ENCODE results near the gene PARD3B. TPM values are rescaled to one million over a fixed set of nuclear protein-coding genes. Genes with fewer than 3 reads are reported as not detected.

PARD3B gene
- total RNA-seq, 1 experiment from 2014 or later = 3.6 TPM

GRCh38 chr2:205473791-205474190 lies 928.5 kb downstream of the PARD3B start:
- ChIA-PET POLR2A (no interaction called here), CTCF (no interaction called here)
- ATAC-seq = no peak
- Histone ChIP-seq H3K36me3 (ENCODE audit: control insufficient read depth, insufficient read depth, low read length) (no peaks in the 10 kb centered on the region), H3K4me3 (ENCODE audit: low read depth in 2 of 2, low read length in 2 of 2) (no peak overlapping the region), H3K27ac (ENCODE audit: low read length) (no peak overlapping the region), H3K9me3 (ENCODE audit: control insufficient read depth, insufficient read depth, low read depth, low read length) (no peaks in the 10 kb centered on the region), H3K27me3 (ENCODE audit: control insufficient read depth, insufficient read depth, low read length) (no peaks in the 10 kb centered on the region), H3K4me1 (ENCODE audit: control insufficient read depth, insufficient read depth, low read length) (no peaks in the 10 kb centered on the region)
- in situ Hi-C loops (cut with HindIII; ENCODE audit: low pct_unique_long_range_greater_than_20kb, low sequenced_read_pairs) = no loop called here
- intact Hi-C loops (cut with micrococcal nuclease; ENCODE audit: unreplicated experiment) = no loop called here
- DNase-seq (ENCODE audit: low read depth, low spot score) = no peak
- BruUV-seq (replicated peaks) = no TSS peak
- TF ChIP-seq POLR2AphosphoS5 (IDR thresholded peaks at IDR 0.05; ENCODE audit: low read depth, low read length) = no peak
- TF ChIP-seq, protein P1, sequence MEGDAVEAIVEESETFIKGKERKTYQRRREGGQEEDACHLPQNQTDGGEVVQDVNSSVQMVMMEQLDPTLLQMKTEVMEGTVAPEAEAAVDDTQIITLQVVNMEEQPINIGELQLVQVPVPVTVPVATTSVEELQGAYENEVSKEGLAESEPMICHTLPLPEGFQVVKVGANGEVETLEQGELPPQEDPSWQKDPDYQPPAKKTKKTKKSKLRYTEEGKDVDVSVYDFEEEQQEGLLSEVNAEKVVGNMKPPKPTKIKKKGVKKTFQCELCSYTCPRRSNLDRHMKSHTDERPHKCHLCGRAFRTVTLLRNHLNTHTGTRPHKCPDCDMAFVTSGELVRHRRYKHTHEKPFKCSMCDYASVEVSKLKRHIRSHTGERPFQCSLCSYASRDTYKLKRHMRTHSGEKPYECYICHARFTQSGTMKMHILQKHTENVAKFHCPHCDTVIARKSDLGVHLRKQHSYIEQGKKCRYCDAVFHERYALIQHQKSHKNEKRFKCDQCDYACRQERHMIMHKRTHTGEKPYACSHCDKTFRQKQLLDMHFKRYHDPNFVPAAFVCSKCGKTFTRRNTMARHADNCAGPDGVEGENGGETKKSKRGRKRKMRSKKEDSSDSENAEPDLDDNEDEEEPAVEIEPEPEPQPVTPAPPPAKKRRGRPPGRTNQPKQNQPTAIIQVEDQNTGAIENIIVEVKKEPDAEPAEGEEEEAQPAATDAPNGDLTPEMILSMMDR (IDR thresholded peaks at IDR 0.05) = no peak

DNA sequence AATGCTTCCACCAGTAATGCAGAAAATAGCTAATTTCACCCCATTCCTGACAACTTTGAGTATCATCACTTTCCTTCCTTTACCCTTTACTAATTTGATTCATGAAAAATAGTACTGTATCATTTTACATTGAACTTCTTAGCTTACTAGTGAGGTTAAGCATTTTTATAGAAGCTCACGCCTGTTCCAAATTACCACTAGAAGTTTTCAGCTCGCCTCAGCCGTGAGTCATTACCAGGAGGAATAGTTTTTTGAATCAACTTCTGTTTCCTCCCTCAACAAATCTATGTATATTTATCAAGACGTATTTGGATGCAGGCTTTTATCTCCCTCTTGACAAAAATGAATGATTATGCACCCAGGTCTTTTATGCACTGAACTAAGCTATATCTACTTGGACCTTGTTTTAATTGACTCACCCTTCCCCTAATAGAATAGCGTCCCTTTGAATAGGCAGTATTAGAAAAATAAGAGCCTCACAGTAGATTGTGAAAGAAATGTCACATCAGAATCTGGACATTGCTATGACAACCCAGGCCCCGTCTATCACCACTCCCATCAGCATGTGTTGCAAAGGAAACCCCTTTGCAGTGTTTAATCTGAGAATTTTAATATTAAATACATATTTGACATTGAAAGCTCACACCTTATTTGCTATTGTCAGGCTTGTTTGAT lies 929.6 kb downstream of the PARD3B start:
- no peaks in the 10 kb centered on the region for H3K36me3 ChIP-seq (ENCODE audit: control insufficient read depth, insufficient read depth, low read length)
- no peak for TF ChIP-seq SIN3A (IDR thresholded peaks at IDR 0.05; ENCODE audit: borderline replicate concordance, insufficient read depth, low read depth, low read length)
- TF ChIP-seq, protein P2, sequence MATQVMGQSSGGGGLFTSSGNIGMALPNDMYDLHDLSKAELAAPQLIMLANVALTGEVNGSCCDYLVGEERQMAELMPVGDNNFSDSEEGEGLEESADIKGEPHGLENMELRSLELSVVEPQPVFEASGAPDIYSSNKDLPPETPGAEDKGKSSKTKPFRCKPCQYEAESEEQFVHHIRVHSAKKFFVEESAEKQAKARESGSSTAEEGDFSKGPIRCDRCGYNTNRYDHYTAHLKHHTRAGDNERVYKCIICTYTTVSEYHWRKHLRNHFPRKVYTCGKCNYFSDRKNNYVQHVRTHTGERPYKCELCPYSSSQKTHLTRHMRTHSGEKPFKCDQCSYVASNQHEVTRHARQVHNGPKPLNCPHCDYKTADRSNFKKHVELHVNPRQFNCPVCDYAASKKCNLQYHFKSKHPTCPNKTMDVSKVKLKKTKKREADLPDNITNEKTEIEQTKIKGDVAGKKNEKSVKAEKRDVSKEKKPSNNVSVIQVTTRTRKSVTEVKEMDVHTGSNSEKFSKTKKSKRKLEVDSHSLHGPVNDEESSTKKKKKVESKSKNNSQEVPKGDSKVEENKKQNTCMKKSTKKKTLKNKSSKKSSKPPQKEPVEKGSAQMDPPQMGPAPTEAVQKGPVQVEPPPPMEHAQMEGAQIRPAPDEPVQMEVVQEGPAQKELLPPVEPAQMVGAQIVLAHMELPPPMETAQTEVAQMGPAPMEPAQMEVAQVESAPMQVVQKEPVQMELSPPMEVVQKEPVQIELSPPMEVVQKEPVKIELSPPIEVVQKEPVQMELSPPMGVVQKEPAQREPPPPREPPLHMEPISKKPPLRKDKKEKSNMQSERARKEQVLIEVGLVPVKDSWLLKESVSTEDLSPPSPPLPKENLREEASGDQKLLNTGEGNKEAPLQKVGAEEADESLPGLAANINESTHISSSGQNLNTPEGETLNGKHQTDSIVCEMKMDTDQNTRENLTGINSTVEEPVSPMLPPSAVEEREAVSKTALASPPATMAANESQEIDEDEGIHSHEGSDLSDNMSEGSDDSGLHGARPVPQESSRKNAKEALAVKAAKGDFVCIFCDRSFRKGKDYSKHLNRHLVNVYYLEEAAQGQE (IDR thresholded peaks at IDR 0.05; ENCODE audit: insufficient read depth in 1 of 2, low read depth in 2 of 2, low read length in 1 of 2) = no peak
- TF ChIP-seq POLR2AphosphoS5 (IDR thresholded peaks at IDR 0.05; ENCODE audit: low read depth, low read length) = no peak
- TF ChIP-seq, protein P1 (IDR thresholded peaks at IDR 0.05) = no peak
- TF ChIP-seq TCF7L2 (IDR thresholded peaks at IDR 0.05; ENCODE audit: low read depth, low read length) = no peak
- in situ Hi-C loops (cut with HindIII; ENCODE audit: low pct_unique_long_range_greater_than_20kb, low sequenced_read_pairs) (no loop called here), intact Hi-C loops (cut with micrococcal nuclease; ENCODE audit: unreplicated experiment) (no loop called here)
- no peak overlapping the region for H3K4me3 ChIP-seq (ENCODE audit: low read depth in 2 of 2, low read length in 2 of 2)
- no peaks in the 10 kb centered on the region for H3K9me3 ChIP-seq (ENCODE audit: control insufficient read depth, insufficient read depth, low read depth, low read length)
- no TSS peak for BruUV-seq (replicated peaks)
- CTCF ChIA-PET = no interaction called here
- POLR2A ChIA-PET = no interaction called here
- ATAC-seq (no peak), DNase-seq (ENCODE audit: low read depth, low spot score) (no peak)
- H3K27me3 ChIP-seq (ENCODE audit: control insufficient read depth, insufficient read depth, low read length) = no peaks in the 10 kb centered on the region
- no peaks in the 10 kb centered on the region for H3K4me1 ChIP-seq (ENCODE audit: control insufficient read depth, insufficient read depth, low read length)
- H3K27ac ChIP-seq (ENCODE audit: low read length) = no peak overlapping the region

All from Panc1 (cell line).